Chondrocyte (in vitro differentiated cells): ENCODE data around the gene HADH. TPM values are rescaled to one million over a fixed set of nuclear protein-coding genes. Genes with fewer than 3 reads are reported as not detected.

Experiments used
- DNase-seq: peaks from one replicate; pipeline ENCODE4 v3.0.0; 2021; ENCODE audit warnings: mixed read lengths, low spot score
- H3K27ac Mint-ChIP-seq: one replicate; pipeline ENCODE4 v1.8.0; 2021; ENCODE audit warnings: mild to moderate bottlenecking, moderate library complexity, mixed read lengths; ENCODE audit not compliant: unreplicated experiment
- H3K27me3 Mint-ChIP-seq: 2 replicates; pipeline ENCODE4 v1.8.0; 2021; ENCODE audit warnings: low read depth, mixed read lengths
- H3K36me3 Mint-ChIP-seq: 2 replicates; pipeline ENCODE4 v1.8.0; 2021; ENCODE audit warnings: low read depth, mixed read lengths
- H3K4me1 Mint-ChIP-seq: 2 replicates; pipeline ENCODE4 v1.8.0; 2021; ENCODE audit warnings: low read depth, mild to moderate bottlenecking, mixed read lengths
- H3K4me3 Mint-ChIP-seq: one replicate; pipeline ENCODE4 v1.8.0; 2021; ENCODE audit warnings: mild to moderate bottlenecking, moderate library complexity, mixed read lengths; ENCODE audit not compliant: unreplicated experiment
- H3K9me3 Mint-ChIP-seq: 2 replicates; pipeline ENCODE4 v1.8.0; 2021; ENCODE audit warnings: low read depth, mixed read lengths
- CTCF ChIP-seq: fragments of 200-600 bp; sonication (generic); IDR thresholded peaks from 2 replicates; pipeline ENCODE4 v1.5.0; 2021; ENCODE audit warnings: antibody characterized with exemption, mild to moderate bottlenecking, moderate library complexity
- total RNA-seq: library from RNA; stranded (reverse); gene quantifications from 3 replicates; pipeline ENCODE4 v1.2.1, GENCODE V29; 2021

Gene HADH
- total RNA-seq, 1 donor from 2014 or later: 21.6 TPM

- no peak for DNase-seq
- Mint-ChIP-seq H3K9me3 (no peaks in the 10 kb centered on the region), H3K27ac (peak overlapping the region; percentile 77), H3K36me3 (no peaks in the 10 kb centered on the region), H3K4me1 (peaks cover 25% of the 10 kb centered on the region), H3K4me3 (peak overlapping the region; percentile 97), H3K27me3 (no peaks in the 10 kb centered on the region)
- TF ChIP-seq CTCF: no peak
Measured at GRCh38 chr4:107989162-107989536, 540 bp upstream of the HADH start.

- H3K27me3 Mint-ChIP-seq: no peaks in the 10 kb centered on the region
- H3K36me3 Mint-ChIP-seq: no peaks in the 10 kb centered on the region
- no peak for TF ChIP-seq CTCF
- no peak overlapping the region for H3K27ac Mint-ChIP-seq
- no peaks in the 10 kb centered on the region for H3K9me3 Mint-ChIP-seq
- no peak overlapping the region for H3K4me3 Mint-ChIP-seq
- DNase-seq: no peak
- H3K4me1 Mint-ChIP-seq: peaks cover 40% of the 10 kb centered on the region
Measured at GRCh38 chr4:107991945-107992630, 2.4 kb downstream of the HADH start.

- no peaks in the 10 kb centered on the region for H3K9me3 Mint-ChIP-seq
Measured at GRCh38 chr4:107993969-107994368, 4.3 kb downstream of the HADH start.

GRCh38 chr4:107994894-107995293 lies 5.2 kb downstream of the HADH start:
- no peak for TF ChIP-seq CTCF
- no peak overlapping the region for H3K4me3 Mint-ChIP-seq
- H3K4me1 Mint-ChIP-seq: peaks cover 59% of the 10 kb centered on the region
- H3K36me3 Mint-ChIP-seq: no peaks in the 10 kb centered on the region
- DNase-seq: no peak
- no peak overlapping the region for H3K27ac Mint-ChIP-seq
- no peaks in the 10 kb centered on the region for H3K9me3 Mint-ChIP-seq
- H3K27me3 Mint-ChIP-seq: no peaks in the 10 kb centered on the region

More at GRCh38 chr4:107993969-107994368, 4.3 kb downstream of the HADH start:
- Mint-ChIP-seq H3K27ac (no peak overlapping the region), H3K4me1 (peaks cover 59% of the 10 kb centered on the region), H3K27me3 (no peaks in the 10 kb centered on the region), H3K36me3 (no peaks in the 10 kb centered on the region), H3K4me3 (no peak overlapping the region)
- DNase-seq: no peak
- TF ChIP-seq CTCF: no peak

- no peak for TF ChIP-seq CTCF
- DNase-seq: no peak
Measured at GRCh38 chr4:107996949-107997788, 7.5 kb downstream of the HADH start.

More at GRCh38 chr4:107996949-107997788, 7.5 kb downstream of the HADH start:
- Mint-ChIP-seq H3K27ac (peak overlapping the region; percentile 96), H3K36me3 (peaks cover 3% of the 10 kb centered on the region), H3K4me3 (peak overlapping the region; percentile 11), H3K4me1 (peaks cover 43% of the 10 kb centered on the region), H3K9me3 (no peaks in the 10 kb centered on the region), H3K27me3 (no peaks in the 10 kb centered on the region)
